ENCODE data around the gene TUSC1.
A peak's percentile ranks its signal among the peaks of the same experiment; 100 is the strongest.
"Not testable (repeated sequence)": the region's sequence is repeated elsewhere in the genome, so short reads cannot be mapped to it uniquely, and the experiment has no call there.

Gene TUSC1

GRCh38 chr9:25678147-25678666, at the start of gene TUSC1:
TSS of gene TUSC1 (minus strand) at chr9:25678444. CDS start at chr9:25678312, 132 bp downstream.
- DNase-seq, result peak; percentile 23

GRCh38 chr9:25726871-25727410, 48.7 kb upstream of the TUSC1 start:
- no peak for DNase-seq

GRCh38 chr9:25724424-25724823, 46.2 kb upstream of the TUSC1 start:
- no peak for DNase-seq

GRCh38 chr9:25716220-25716872, 38.1 kb upstream of the TUSC1 start:
- DNase-seq, result no peak

- no peak for DNase-seq
These were observed 31.7 kb upstream of the TUSC1 start for GRCh38 chr9:25709941-25710340.

- DNase-seq, result no peak
These were observed 26.6 kb upstream of the TUSC1 start for GRCh38 chr9:25704800-25705199.

- DNase-seq, result no peak
These were observed 25.6 kb upstream of the TUSC1 start for GRCh38 chr9:25703701-25704357.

- no peak for DNase-seq
These were observed 24.3 kb upstream of the TUSC1 start for GRCh38 chr9:25702536-25702935.

- DNase-seq, result not testable (repeated sequence)
These were observed 22.7 kb upstream of the TUSC1 start for GRCh38 chr9:25700899-25701298.

GRCh38 chr9:25700430-25700829, 22.2 kb upstream of the TUSC1 start:
- no peak for DNase-seq

- DNase-seq, result no peak
These were observed 13.5 kb upstream of the TUSC1 start for GRCh38 chr9:25691786-25692185.

- DNase-seq, result no peak
These were observed 6.1 kb upstream of the TUSC1 start for GRCh38 chr9:25684321-25684720.

GRCh38 chr9:25681266-25681665, 3.0 kb upstream of the TUSC1 start:
- DNase-seq, result no peak

GRCh38 chr9:25678846-25679360, 659 bp upstream of the TUSC1 start:
- no peak for DNase-seq

GRCh38 chr9:25677301-25678146, 720 bp downstream of the TUSC1 start:
- no peak for DNase-seq

- not testable (repeated sequence) for DNase-seq
These were observed 2.4 kb downstream of the TUSC1 start for GRCh38 chr9:25675858-25676257.

- no peak for DNase-seq
These were observed 19.7 kb downstream of the TUSC1 start for GRCh38 chr9:25658571-25658970.

- no peak for DNase-seq
These were observed 23.8 kb downstream of the TUSC1 start for GRCh38 chr9:25654417-25654816.

GRCh38 chr9:25648116-25648515, 30.1 kb downstream of the TUSC1 start:
- DNase-seq, result no peak

- DNase-seq, result no peak
These were observed 42.2 kb downstream of the TUSC1 start for GRCh38 chr9:25636026-25636425.

GRCh38 chr9:25629231-25629630, 49.0 kb downstream of the TUSC1 start:
- DNase-seq, result no peak

Measured in NCI-H1105 (cell line).